Motor neuron (in vitro differentiated cells): ENCODE data around the gene DDC. TPM values are rescaled to one million over a fixed set of nuclear protein-coding genes. Genes with fewer than 3 reads are reported as not detected.

ENCODE experiments used
- ATAC-seq, 8 experiments: fragments of 200-7000 bp; cut with Tn5 transposase; replicated peaks in 6 of 8; 2 replicates each; pipeline ENCODE4 v1.8.0; 2021; ENCODE audit warnings: mild to moderate bottlenecking in 8 of 8, moderate library complexity in 8 of 8
- H3K27ac ChIP-seq, 2 donors: fragments of 250-450 bp; sonication (Bioruptor Pico); 2 replicates each; pipeline ENCODE4 v1.9.0; 2021; ENCODE audit warnings: antibody characterized with exemption in 2 of 2, mild to moderate bottlenecking in 2 of 2, moderate library complexity in 1 of 2
- H3K4me1 ChIP-seq, 2 donors: fragments of 250-450 bp; sonication (Bioruptor Pico); replicated peaks in 1 of 2; 2 replicates each; pipeline ENCODE4 v1.6.1; 2021; ENCODE audit warnings: antibody characterized with exemption in 2 of 2, mild to moderate bottlenecking in 2 of 2, moderate library complexity in 1 of 2
- H3K4me3 ChIP-seq, 5 donors: fragments of 250-450 bp; sonication (Bioruptor Pico); 2 replicates each; pipeline ENCODE4 v1.9.0; 2021; ENCODE audit warnings: antibody characterized with exemption in 5 of 5, mild to moderate bottlenecking in 5 of 5, moderate library complexity in 4 of 5
- WGBS, 10 experiments: fragments of 450-650 bp; shearing (Covaris generic); methylation state at CpG; one replicate each; pipeline ENCODE4 v1.0.0; 2022; 5-methylcytosine and 5-hydroxymethylcytosine counted together
- in situ Hi-C, 9 experiments: fragments of 400-800 bp; cut with MboI; loops; one replicate each; pipeline ENCODE4 v1.15.0; 2021; ENCODE audit warnings: low sequenced_read_pairs in 9 of 9, low pct_unique_long_range_greater_than_20kb in 2 of 9; ENCODE audit not compliant: unreplicated experiment in 9 of 9
- total RNA-seq, 8 experiments: library from RNA; unstranded; fragments of 300-600 nt; gene quantifications; 2 replicates each; pipeline versions ENCODE4 v1.2.3 to v1.2.4, GENCODE V29; 2022

The DDC gene
- total RNA-seq, 8 experiments from 2014 or later = 3.2 to 8.2 (median 4.0) TPM; not detected in 3

GRCh38 chr7:50595491-50596102 lies 30.4 kb upstream of the DDC start:
- H3K4me1 ChIP-seq = peaks cover 0 to 4% of the 10 kb centered on the region in 2 donors
- no peak overlapping the region for H3K4me3 ChIP-seq
- 19 to 95% (median 75%) methylated on average over 1 to 5 of the region's 5 CpGs; no CpG with 5 or more reads in 1 of the 10 experiments for WGBS, 10 experiments
- in situ Hi-C loops = no loop called here
- ATAC-seq = peak in 7 of 8 experiments; percentile 41 to 75 (median 53)
- no peak overlapping the region for H3K27ac ChIP-seq

GRCh38 chr7:50594734-50595485 lies 29.7 kb upstream of the DDC start:
- Histone ChIP-seq H3K4me3 (no peak overlapping the region), H3K4me1 (peaks cover 0 to 4% of the 10 kb centered on the region in 2 donors), H3K27ac (no peak overlapping the region)
- WGBS, 10 experiments = 67 to 100% (median 95%) methylated on average over 1 to 7 of the region's 7 CpGs; no CpG with 5 or more reads in 1 of the 10 experiments
- no peak for ATAC-seq
- in situ Hi-C loops = no loop called here

GRCh38 chr7:50594136-50594535 lies 28.9 kb upstream of the DDC start:
- Histone ChIP-seq H3K4me1 (peaks cover 0 to 4% of the 10 kb centered on the region in 2 donors), H3K4me3 (no peak overlapping the region), H3K27ac (no peak overlapping the region)
- 20 to 92% (median 70%) methylated on average over 1 to 4 of the region's 4 CpGs; no CpG with 5 or more reads in 5 of the 10 experiments for WGBS, 10 experiments
- in situ Hi-C loops = no loop called here
- no peak for ATAC-seq

- WGBS, 10 experiments = 70 to 100% (median 97%) methylated on average over 2 to 6 of the region's 13 CpGs; no CpG with 5 or more reads in 5 of the 10 experiments
- no peak for ATAC-seq
- in situ Hi-C loops = no loop called here
Observed at GRCh38 chr7:50592940-50593339, 27.7 kb upstream of the DDC start.

GRCh38 chr7:50591480-50592438 lies 26.6 kb upstream of the DDC start:
- in situ Hi-C loops = no loop called here
- Histone ChIP-seq H3K4me1 (peaks cover 0 to 4% of the 10 kb centered on the region in 2 donors), H3K27ac (no peak overlapping the region), H3K4me3 (no peak overlapping the region)
- WGBS, 10 experiments = 67 to 100% (median 88%) methylated on average over 1 to 13 of the region's 21 CpGs
- peak in 3 of 8 experiments; percentile 14 to 74 (median 33) for ATAC-seq

More at GRCh38 chr7:50592940-50593339, 27.7 kb upstream of the DDC start:
- H3K4me1 ChIP-seq = peaks cover 0 to 4% of the 10 kb centered on the region in 2 donors
- no peak overlapping the region for H3K4me3 ChIP-seq
- H3K27ac ChIP-seq = no peak overlapping the region

GRCh38 chr7:50591098-50591479 lies 25.9 kb upstream of the DDC start:
- WGBS, 10 experiments = 57 to 100% (median 98%) methylated on average over 1 to 4 of the region's 5 CpGs
- ATAC-seq = peak in 1 of 8 experiments; percentile 13
- Histone ChIP-seq H3K4me1 (peaks cover 0 to 4% of the 10 kb centered on the region in 2 donors), H3K4me3 (no peak overlapping the region), H3K27ac (no peak overlapping the region)
- in situ Hi-C loops = no loop called here

GRCh38 chr7:50590535-50590934 lies 25.3 kb upstream of the DDC start:
- 80 to 96% (median 93%) methylated on average over 1 to 13 of the region's 13 CpGs; no CpG with 5 or more reads in 1 of the 10 experiments for WGBS, 10 experiments
- H3K27ac ChIP-seq = no peak overlapping the region
- peaks cover 0 to under 1% of the 10 kb centered on the region in 2 donors for H3K4me1 ChIP-seq
- H3K4me3 ChIP-seq = no peak overlapping the region
- in situ Hi-C loops = no loop called here
- no peak for ATAC-seq

GRCh38 chr7:50589364-50589763 lies 24.2 kb upstream of the DDC start:
- no peak for ATAC-seq
- in situ Hi-C loops = no loop called here
- H3K4me3 ChIP-seq = no peak overlapping the region
- no peaks in the 10 kb centered on the region for H3K4me1 ChIP-seq
- 37 to 100% (median 77%) methylated on average over 1 to 2 of the region's 2 CpGs; no CpG with 5 or more reads in 6 of the 10 experiments for WGBS, 10 experiments
- H3K27ac ChIP-seq = no peak overlapping the region

GRCh38 chr7:50588937-50589336 lies 23.7 kb upstream of the DDC start:
- peak in 2 of 8 experiments; percentile 66 to 83 for ATAC-seq
- H3K4me1 ChIP-seq = no peaks in the 10 kb centered on the region
- in situ Hi-C loops = no loop called here
- H3K4me3 ChIP-seq = no peak overlapping the region
- no peak overlapping the region for H3K27ac ChIP-seq
- WGBS, 10 experiments = 48 to 100% (median 78%) methylated on average over 1 to 6 of the region's 8 CpGs; no CpG with 5 or more reads in 4 of the 10 experiments

- Histone ChIP-seq H3K4me3 (no peak overlapping the region), H3K4me1 (no peaks in the 10 kb centered on the region), H3K27ac (no peak overlapping the region)
- in situ Hi-C loops = no loop called here
- no peak for ATAC-seq
- 50 to 100% (median 86%) methylated on average over 1 to 6 of the region's 6 CpGs for WGBS, 10 experiments
Observed at GRCh38 chr7:50587737-50588136, 22.5 kb upstream of the DDC start.

GRCh38 chr7:50584793-50585408 lies 19.7 kb upstream of the DDC start:
- no peaks in the 10 kb centered on the region for H3K4me1 ChIP-seq
- 82 to 100% (median 95%) methylated on average over 1 to 3 of the region's 5 CpGs; no CpG with 5 or more reads in 7 of the 10 experiments for WGBS, 10 experiments
- in situ Hi-C loops = no loop called here
- no peak for ATAC-seq
- H3K4me3 ChIP-seq = no peak overlapping the region
- H3K27ac ChIP-seq = no peak overlapping the region

- ATAC-seq = no peak
- no peaks in the 10 kb centered on the region for H3K4me1 ChIP-seq
- H3K4me3 ChIP-seq = no peak overlapping the region
- in situ Hi-C loops = no loop called here
- 80 to 93% methylated on average over 1 to 3 of the region's 4 CpGs; no CpG with 5 or more reads in 8 of the 10 experiments for WGBS, 10 experiments
- H3K27ac ChIP-seq = no peak overlapping the region
Observed at GRCh38 chr7:50584386-50584785, 19.2 kb upstream of the DDC start.
